ENCODE data around the gene B3GLCT. TPM values are rescaled to one million over a fixed set of nuclear protein-coding genes. Genes with fewer than 3 reads are reported as not detected.

The B3GLCT gene
- total RNA-seq, 1 experiment from 2014 or later: 3.2 TPM

- Histone ChIP-seq H3K36me3 (ENCODE audit: low read depth, low read length) (peaks cover 85% of the 10 kb centered on the region), H3K9ac (ENCODE audit: low read length) (no peak overlapping the region), H4K20me1 (ENCODE audit: low read length) (no peaks in the 10 kb centered on the region), H3K9me3 (ENCODE audit: low read length) (no peaks in the 10 kb centered on the region), H3F3A (ENCODE audit: low read length, unreplicated experiment) (peaks cover 4% of the 10 kb centered on the region), H3K4me2 (ENCODE audit: low read length) (no peak overlapping the region), H3K27me3 (ENCODE audit: low read length) (no peaks in the 10 kb centered on the region), H3K79me2 (ENCODE audit: low read length) (peaks cover 37% of the 10 kb centered on the region), H3K4me3 (ENCODE audit: low read length) (no peak overlapping the region), H3K27ac (ENCODE audit: low read length) (no peak overlapping the region), H3K9me2 (replicated peaks; ENCODE audit: low read length) (no peaks in the 10 kb centered on the region), H2AFZ (ENCODE audit: low read length) (no peak overlapping the region), H3K4me1 (ENCODE audit: insufficient read depth, low read length) (no peaks in the 10 kb centered on the region)
- TF ChIP-seq EZH2 (IDR thresholded peaks at IDR 0.05; ENCODE audit: low read length, unreplicated experiment): no peak
- no peak for TF ChIP-seq EZH2phosphoT487 (IDR thresholded peaks at IDR 0.05; ENCODE audit: borderline replicate concordance, low read length)
- ATAC-seq (no peak), DNase-seq (no peak)
- CTCF ChIA-PET: no interaction called here
- POLR2A ChIA-PET (ENCODE audit: unreplicated experiment): no interaction called here
- intact Hi-C loops (cut with micrococcal nuclease): no loop called here
- BruUV-seq (replicated peaks): no TSS peak
Measured at GRCh38 chr13:31151837-31152236, 47.9 kb upstream of the B3GLCT start.

DNA sequence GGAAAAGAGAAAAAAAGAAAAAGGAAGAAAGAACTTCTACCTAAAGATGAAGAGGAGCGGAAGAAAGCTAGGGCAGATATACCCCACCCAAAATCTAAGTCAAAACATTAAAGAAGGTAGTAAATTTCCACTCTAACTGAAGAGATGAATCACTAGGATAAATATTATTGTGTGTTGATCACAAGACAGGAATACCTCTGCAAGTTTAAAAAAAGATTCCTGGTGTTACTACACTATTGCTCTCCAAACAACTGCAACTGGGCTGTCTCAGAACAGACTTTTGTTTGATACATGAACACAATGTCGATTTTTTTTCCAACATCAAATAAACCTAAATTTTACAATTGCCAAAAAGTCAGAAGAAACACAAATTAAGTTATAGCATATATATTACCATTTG is 44.8 kb upstream of the B3GLCT start:
- Histone ChIP-seq H3K9me3 (ENCODE audit: low read length) (no peaks in the 10 kb centered on the region), H3K9ac (ENCODE audit: low read length) (no peak overlapping the region), H3K9me2 (replicated peaks; ENCODE audit: low read length) (no peaks in the 10 kb centered on the region), H3K36me3 (ENCODE audit: low read depth, low read length) (peaks cover 74% of the 10 kb centered on the region), H3K4me1 (ENCODE audit: insufficient read depth, low read length) (peaks cover 12% of the 10 kb centered on the region; the same call in 1 of the 2 replicates), H3K79me2 (ENCODE audit: low read length) (peaks cover 61% of the 10 kb centered on the region), H3K27me3 (ENCODE audit: low read length) (no peaks in the 10 kb centered on the region), H3K27ac (ENCODE audit: low read length) (no peak overlapping the region), H3K4me3 (ENCODE audit: low read length) (no peak overlapping the region), H3K4me2 (ENCODE audit: low read length) (no peak overlapping the region), H3F3A (ENCODE audit: low read length, unreplicated experiment) (peaks cover 4% of the 10 kb centered on the region), H4K20me1 (ENCODE audit: low read length) (peaks cover 19% of the 10 kb centered on the region), H2AFZ (ENCODE audit: low read length) (no peak overlapping the region)
- no TSS peak for BruUV-seq (replicated peaks)
- ATAC-seq (peak; percentile 63), DNase-seq (no peak)
- intact Hi-C loops (cut with micrococcal nuclease): no loop called here
- TF ChIP-seq EZH2phosphoT487 (IDR thresholded peaks at IDR 0.05; ENCODE audit: borderline replicate concordance, low read length) (no peak), EZH2 (IDR thresholded peaks at IDR 0.05; ENCODE audit: low read length, unreplicated experiment) (no peak)
- TF ChIP-seq, protein P1, sequence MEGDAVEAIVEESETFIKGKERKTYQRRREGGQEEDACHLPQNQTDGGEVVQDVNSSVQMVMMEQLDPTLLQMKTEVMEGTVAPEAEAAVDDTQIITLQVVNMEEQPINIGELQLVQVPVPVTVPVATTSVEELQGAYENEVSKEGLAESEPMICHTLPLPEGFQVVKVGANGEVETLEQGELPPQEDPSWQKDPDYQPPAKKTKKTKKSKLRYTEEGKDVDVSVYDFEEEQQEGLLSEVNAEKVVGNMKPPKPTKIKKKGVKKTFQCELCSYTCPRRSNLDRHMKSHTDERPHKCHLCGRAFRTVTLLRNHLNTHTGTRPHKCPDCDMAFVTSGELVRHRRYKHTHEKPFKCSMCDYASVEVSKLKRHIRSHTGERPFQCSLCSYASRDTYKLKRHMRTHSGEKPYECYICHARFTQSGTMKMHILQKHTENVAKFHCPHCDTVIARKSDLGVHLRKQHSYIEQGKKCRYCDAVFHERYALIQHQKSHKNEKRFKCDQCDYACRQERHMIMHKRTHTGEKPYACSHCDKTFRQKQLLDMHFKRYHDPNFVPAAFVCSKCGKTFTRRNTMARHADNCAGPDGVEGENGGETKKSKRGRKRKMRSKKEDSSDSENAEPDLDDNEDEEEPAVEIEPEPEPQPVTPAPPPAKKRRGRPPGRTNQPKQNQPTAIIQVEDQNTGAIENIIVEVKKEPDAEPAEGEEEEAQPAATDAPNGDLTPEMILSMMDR (conservative IDR thresholded peaks at IDR 0.05; ENCODE audit: low read depth, low read length): no peak
- CTCF ChIA-PET: no interaction called here
- POLR2A ChIA-PET (ENCODE audit: unreplicated experiment): no interaction called here

- H3K79me2 ChIP-seq (ENCODE audit: low read length): peaks cover 61% of the 10 kb centered on the region
- POLR2A ChIA-PET (ENCODE audit: unreplicated experiment): interaction anchor here (0.6 kb wide), 1 partner anchor 790 kb away, joined by 6 read pairs; no protein-coding TSS in a partner anchor
Measured at GRCh38 chr13:31159306-31159705, 40.5 kb upstream of the B3GLCT start.

More at GRCh38 chr13:31159306-31159705, 40.5 kb upstream of the B3GLCT start:
- Histone ChIP-seq H3K9me3 (ENCODE audit: low read length) (no peaks in the 10 kb centered on the region), H4K20me1 (ENCODE audit: low read length) (peaks cover 27% of the 10 kb centered on the region), H3K9me2 (replicated peaks; ENCODE audit: low read length) (no peaks in the 10 kb centered on the region), H2AFZ (ENCODE audit: low read length) (0 out of 2 replicates have a peak overlapping the region, but pooled peaks have one; percentile 22), H3K9ac (ENCODE audit: low read length) (peak overlapping the region; percentile 85; the same call in 1 of the 2 replicates), H3F3A (ENCODE audit: low read length, unreplicated experiment) (no peaks in the 10 kb centered on the region), H3K36me3 (ENCODE audit: low read depth, low read length) (peaks cover 32% of the 10 kb centered on the region), H3K4me2 (ENCODE audit: low read length) (peak overlapping the region; percentile 89), H3K27me3 (ENCODE audit: low read length) (no peaks in the 10 kb centered on the region), H3K4me3 (ENCODE audit: low read length) (peak overlapping the region; percentile 96), H3K27ac (ENCODE audit: low read length) (no peak overlapping the region), H3K4me1 (ENCODE audit: insufficient read depth, low read length) (peaks cover 18% of the 10 kb centered on the region; the same call in 1 of the 2 replicates)
- CTCF ChIA-PET: no interaction called here
- BruUV-seq (replicated peaks): no TSS peak
- TF ChIP-seq EZH2phosphoT487 (IDR thresholded peaks at IDR 0.05; ENCODE audit: borderline replicate concordance, low read length): no peak
- TF ChIP-seq, protein P1 (conservative IDR thresholded peaks at IDR 0.05; ENCODE audit: low read depth, low read length): no peak
- TF ChIP-seq EZH2 (IDR thresholded peaks at IDR 0.05; ENCODE audit: low read length, unreplicated experiment): no peak
- intact Hi-C loops (cut with micrococcal nuclease): no loop called here
- ATAC-seq (no peak), DNase-seq (no peak)

Data from PC-3 (cell line).